ENCODE data around the gene GABRP.

GABRP gene, protein sequence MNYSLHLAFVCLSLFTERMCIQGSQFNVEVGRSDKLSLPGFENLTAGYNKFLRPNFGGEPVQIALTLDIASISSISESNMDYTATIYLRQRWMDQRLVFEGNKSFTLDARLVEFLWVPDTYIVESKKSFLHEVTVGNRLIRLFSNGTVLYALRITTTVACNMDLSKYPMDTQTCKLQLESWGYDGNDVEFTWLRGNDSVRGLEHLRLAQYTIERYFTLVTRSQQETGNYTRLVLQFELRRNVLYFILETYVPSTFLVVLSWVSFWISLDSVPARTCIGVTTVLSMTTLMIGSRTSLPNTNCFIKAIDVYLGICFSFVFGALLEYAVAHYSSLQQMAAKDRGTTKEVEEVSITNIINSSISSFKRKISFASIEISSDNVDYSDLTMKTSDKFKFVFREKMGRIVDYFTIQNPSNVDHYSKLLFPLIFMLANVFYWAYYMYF

DNA sequence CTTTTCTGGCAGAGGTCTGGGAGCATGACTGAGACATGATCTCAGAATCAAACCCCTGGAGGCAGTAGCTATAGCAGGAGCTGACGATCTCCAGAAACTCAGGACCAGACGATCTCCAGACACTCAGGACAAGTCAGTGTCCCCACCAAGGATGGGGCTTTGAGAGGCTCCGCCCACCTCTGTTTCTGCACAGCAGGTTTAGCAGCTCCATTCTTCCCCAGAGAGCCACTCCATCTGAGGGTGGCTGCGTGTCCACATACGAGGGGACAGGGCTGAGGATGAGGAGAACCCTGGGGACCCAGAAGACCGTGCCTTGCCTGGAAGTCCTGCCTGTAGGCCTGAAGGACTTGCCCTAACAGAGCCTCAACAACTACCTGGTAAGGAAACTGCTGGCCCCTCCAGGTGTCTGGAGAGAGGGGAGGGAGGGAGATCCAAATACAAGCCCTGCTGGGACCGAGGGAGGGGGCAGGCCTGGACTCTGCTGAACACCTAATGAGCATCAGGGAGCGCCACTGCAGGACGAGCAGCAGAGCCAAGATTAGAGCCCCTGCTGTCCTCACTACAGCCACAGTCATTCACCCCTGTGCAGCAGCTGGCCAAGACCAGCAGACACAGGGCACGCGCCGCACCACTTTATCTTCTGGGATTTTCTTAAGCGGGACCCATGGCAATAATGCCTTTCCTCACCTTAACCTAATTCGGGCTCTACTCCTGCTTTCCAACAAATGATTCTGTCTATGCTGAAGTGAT, at the start of gene GABRP:
Gene GABRP (plus strand): TSS at position 228 of the 750 bp plus-strand sequence. CDS start 4,891 bp downstream, outside the sequence.
- Mint-ChIP-seq H3K4me3 (no peak within 1 kb of the TSS), H3K27me3 (peaks cover 6 to 19% of the 10 kb centered on the region in 2 donors), H3K4me1 (no peaks in the 10 kb centered on the region), H3K9me3 (no peaks in the 10 kb centered on the region), H3K27ac (no peak within 1 kb of the TSS), H3K36me3 (no peaks in the 10 kb centered on the region)
- no peak for ATAC-seq (replicated peaks)
- no peak for DNase-seq

DNA sequence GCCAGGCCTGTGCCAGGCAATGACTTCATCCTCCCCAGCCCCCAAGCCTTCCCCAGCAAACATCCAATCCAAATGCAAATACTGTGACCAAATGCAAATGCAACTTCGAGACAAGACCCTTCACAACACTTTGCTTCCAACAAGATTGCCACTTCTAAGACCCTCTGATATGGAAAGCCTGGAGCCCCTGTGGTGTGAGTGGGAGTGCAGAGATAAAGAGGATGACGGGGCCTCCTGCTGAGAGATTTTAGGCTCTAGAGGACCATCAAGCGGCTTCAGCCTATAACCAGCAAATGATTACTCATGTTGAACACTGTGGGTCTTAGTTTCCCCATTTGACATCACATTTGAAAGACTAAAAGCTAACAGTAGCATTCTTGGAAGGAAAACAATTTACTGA, 46.6 kb upstream of the GABRP start:
- H3K27me3 Mint-ChIP-seq = peaks cover 4 to 15% of the 10 kb centered on the region in 2 donors
- ATAC-seq (replicated peaks) = no peak
- H3K36me3 Mint-ChIP-seq = no peaks in the 10 kb centered on the region
- H3K27ac Mint-ChIP-seq = no peak overlapping the region
- no peak overlapping the region for H3K4me3 Mint-ChIP-seq
- DNase-seq = no peak
- peaks cover 5 to 10% of the 10 kb centered on the region in 2 donors for H3K9me3 Mint-ChIP-seq
- no peaks in the 10 kb centered on the region for H3K4me1 Mint-ChIP-seq

GRCh38 chr5:170737591-170737990, 45.9 kb upstream of the GABRP start:
- Mint-ChIP-seq H3K9me3 (peaks cover 5 to 10% of the 10 kb centered on the region in 2 donors), H3K27me3 (peaks cover 7 to 22% of the 10 kb centered on the region in 2 donors), H3K4me1 (no peaks in the 10 kb centered on the region), H3K4me3 (no peak overlapping the region), H3K36me3 (no peaks in the 10 kb centered on the region), H3K27ac (no peak overlapping the region)
- ATAC-seq (replicated peaks) = no peak
- DNase-seq = no peak

DNA sequence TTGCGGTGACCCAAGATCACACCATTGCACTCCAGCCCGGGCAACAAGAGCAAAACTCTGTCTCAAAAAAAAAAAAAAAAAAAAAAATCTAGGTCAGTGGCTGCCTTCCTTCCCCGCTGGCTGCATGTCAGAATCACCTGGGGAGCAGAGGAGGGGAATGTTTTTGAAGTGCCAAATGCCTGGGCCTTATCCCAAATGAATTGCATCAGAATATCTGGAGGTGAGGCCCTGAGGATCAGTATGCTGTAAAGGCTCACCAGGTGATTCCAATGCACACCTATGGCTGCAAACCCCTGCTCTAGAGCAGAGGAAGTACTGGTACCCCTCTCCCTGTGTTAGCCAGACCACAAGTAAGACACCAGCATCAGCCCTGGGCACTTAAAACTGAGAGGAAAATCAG, 44.7 kb upstream of the GABRP start:
- Mint-ChIP-seq H3K36me3 (no peaks in the 10 kb centered on the region), H3K4me3 (no peak overlapping the region), H3K9me3 (peaks cover 5 to 10% of the 10 kb centered on the region in 2 donors), H3K4me1 (peaks cover 0 to 1% of the 10 kb centered on the region in 2 donors), H3K27ac (no peak overlapping the region), H3K27me3 (peaks cover 14 to 32% of the 10 kb centered on the region in 2 donors)
- ATAC-seq (replicated peaks) (no peak), DNase-seq (no peak)

GRCh38 chr5:170739446-170739845, 44.1 kb upstream of the GABRP start:
- peaks cover 20 to 38% of the 10 kb centered on the region in 2 donors for H3K27me3 Mint-ChIP-seq
- H3K36me3 Mint-ChIP-seq = no peaks in the 10 kb centered on the region
- H3K9me3 Mint-ChIP-seq = peaks cover 5 to 10% of the 10 kb centered on the region in 2 donors
- no peak overlapping the region for H3K4me3 Mint-ChIP-seq
- no peak overlapping the region for H3K27ac Mint-ChIP-seq
- ATAC-seq (replicated peaks) = no peak
- H3K4me1 Mint-ChIP-seq = peaks cover 3 to 7% of the 10 kb centered on the region in 2 donors
- DNase-seq = no peak

- H3K36me3 Mint-ChIP-seq = no peaks in the 10 kb centered on the region
- ATAC-seq (replicated peaks) (no peak), DNase-seq (no peak)
- H3K27me3 Mint-ChIP-seq = peaks cover 21 to 44% of the 10 kb centered on the region in 2 donors
- H3K9me3 Mint-ChIP-seq = peaks cover 3 to 5% of the 10 kb centered on the region in 2 donors
- no peak overlapping the region for H3K27ac Mint-ChIP-seq
- peaks cover 3 to 7% of the 10 kb centered on the region in 2 donors for H3K4me1 Mint-ChIP-seq
- no peak overlapping the region for H3K4me3 Mint-ChIP-seq
Measured at GRCh38 chr5:170740551-170741205, 42.8 kb upstream of the GABRP start.

DNA sequence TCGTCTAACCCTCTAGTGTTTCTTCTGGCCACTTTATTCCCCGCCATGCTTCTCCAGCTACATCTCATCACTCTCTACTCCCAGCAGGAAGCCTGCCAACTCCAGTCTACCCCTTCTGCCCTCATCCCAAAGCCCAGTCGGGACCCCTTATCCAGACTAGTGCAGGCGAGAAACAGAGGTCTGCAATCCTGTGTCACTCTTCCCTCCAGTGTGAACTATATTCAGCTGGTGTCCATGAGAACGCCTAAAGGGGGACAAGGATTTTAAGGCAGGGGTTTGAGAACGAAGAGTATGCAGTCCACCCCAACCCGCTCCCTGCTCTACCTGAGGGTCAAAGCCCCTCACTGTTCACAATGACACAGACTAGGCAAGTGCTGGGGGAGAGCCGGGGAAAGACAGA, 41.7 kb upstream of the GABRP start:
- no peak overlapping the region for H3K27ac Mint-ChIP-seq
- ATAC-seq (replicated peaks) (no peak), DNase-seq (no peak)
- peaks cover 25 to 55% of the 10 kb centered on the region in 2 donors for H3K27me3 Mint-ChIP-seq
- no peaks in the 10 kb centered on the region for H3K36me3 Mint-ChIP-seq
- no peak overlapping the region for H3K4me3 Mint-ChIP-seq
- H3K9me3 Mint-ChIP-seq = peaks cover 0 to 2% of the 10 kb centered on the region in 2 donors
- H3K4me1 Mint-ChIP-seq = peaks cover 3 to 7% of the 10 kb centered on the region in 2 donors

DNA sequence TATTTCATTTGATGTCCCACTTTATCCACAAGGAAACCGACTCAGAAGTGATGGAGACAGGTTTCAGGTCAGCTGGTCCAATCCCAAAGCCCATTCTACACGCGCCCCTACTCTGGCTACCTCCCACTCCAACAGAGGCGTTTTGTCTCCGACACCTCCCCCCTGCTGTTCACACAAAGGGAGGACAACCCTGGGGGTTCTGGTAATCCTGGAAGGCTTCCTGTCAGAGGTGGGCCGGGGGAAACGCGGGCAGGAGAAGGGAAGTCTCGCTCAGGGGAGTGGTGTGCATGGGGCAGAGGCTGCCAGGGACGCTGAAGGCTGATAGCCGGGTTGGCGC, 39.7 kb upstream of the GABRP start:
- peaks cover 36 to 73% of the 10 kb centered on the region in 2 donors for H3K27me3 Mint-ChIP-seq
- no peak for ATAC-seq (replicated peaks)
- H3K36me3 Mint-ChIP-seq = no peaks in the 10 kb centered on the region
- H3K4me3 Mint-ChIP-seq = no peak overlapping the region
- no peaks in the 10 kb centered on the region for H3K9me3 Mint-ChIP-seq
- no peak overlapping the region for H3K27ac Mint-ChIP-seq
- no peak for DNase-seq
- H3K4me1 Mint-ChIP-seq = peaks cover 3 to 7% of the 10 kb centered on the region in 2 donors

DNA sequence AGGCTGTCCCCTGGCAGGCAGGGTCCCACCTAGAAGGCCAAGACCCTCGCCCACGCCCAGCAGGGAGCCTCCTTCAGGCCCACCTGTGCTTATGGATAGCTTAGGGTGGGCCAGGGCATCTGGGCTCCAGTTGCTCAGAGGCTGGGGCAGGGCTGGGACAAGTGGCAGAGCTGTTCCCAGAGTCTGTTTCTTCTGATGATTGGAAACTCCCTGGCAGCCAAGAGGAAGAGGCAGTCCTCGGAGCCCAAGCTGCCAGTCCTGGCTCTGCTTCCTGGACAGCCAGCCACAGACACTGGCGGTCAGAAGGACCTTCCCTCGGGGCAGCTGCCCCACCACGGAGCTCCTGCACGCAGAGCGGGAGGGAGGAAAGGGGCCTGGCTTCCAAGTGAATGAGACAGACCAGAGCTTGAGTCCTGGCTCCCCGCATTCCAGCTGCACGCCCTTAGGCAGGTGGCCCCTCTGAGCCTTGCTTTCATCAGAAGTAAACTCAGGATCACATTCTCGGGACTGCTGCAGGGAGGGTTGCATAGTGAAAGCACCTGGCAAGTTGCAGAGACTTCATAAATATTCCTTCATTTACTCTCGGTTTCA, 37.9 kb upstream of the GABRP start:
- ATAC-seq (replicated peaks) = no peak
- Mint-ChIP-seq H3K9me3 (no peaks in the 10 kb centered on the region), H3K27me3 (peaks cover 39 to 79% of the 10 kb centered on the region in 2 donors), H3K36me3 (no peaks in the 10 kb centered on the region), H3K4me3 (no peak overlapping the region), H3K4me1 (peaks cover 3 to 7% of the 10 kb centered on the region in 2 donors), H3K27ac (no peak overlapping the region)
- DNase-seq = no peak

GRCh38 chr5:170746075-170746960, 37.2 kb upstream of the GABRP start:
- Mint-ChIP-seq H3K27me3 (peaks cover 39 to 84% of the 10 kb centered on the region in 2 donors), H3K4me3 (no peak overlapping the region), H3K9me3 (no peaks in the 10 kb centered on the region), H3K36me3 (no peaks in the 10 kb centered on the region), H3K27ac (no peak overlapping the region), H3K4me1 (peaks cover 3 to 7% of the 10 kb centered on the region in 2 donors)
- ATAC-seq (replicated peaks) (no peak), DNase-seq (no peak)

DNA sequence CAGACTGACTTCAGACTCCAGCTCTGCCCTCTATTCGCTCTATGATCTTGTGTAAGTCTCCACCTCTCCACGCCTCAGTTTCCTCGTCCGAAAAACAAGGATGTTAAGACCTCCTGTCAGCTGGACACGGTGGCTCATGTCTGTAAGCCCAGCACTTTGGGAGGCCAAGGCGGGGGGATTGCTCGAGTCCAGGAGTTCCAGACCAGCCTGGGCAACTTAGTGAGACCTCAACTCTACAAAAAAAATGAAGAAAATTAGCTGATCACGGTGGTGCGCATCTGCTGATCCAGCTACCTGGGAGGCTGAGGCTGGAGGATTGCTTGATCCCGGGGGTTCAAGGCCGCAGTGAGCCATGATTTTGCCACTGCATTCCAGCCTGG, 36.6 kb upstream of the GABRP start:
- no peak for DNase-seq
- no peaks in the 10 kb centered on the region for H3K9me3 Mint-ChIP-seq
- peaks cover 35 to 78% of the 10 kb centered on the region in 2 donors for H3K27me3 Mint-ChIP-seq
- H3K4me1 Mint-ChIP-seq = peaks cover 3 to 7% of the 10 kb centered on the region in 2 donors
- no peak overlapping the region for H3K27ac Mint-ChIP-seq
- no peaks in the 10 kb centered on the region for H3K36me3 Mint-ChIP-seq
- no peak overlapping the region for H3K4me3 Mint-ChIP-seq
- no peak for ATAC-seq (replicated peaks)

DNA sequence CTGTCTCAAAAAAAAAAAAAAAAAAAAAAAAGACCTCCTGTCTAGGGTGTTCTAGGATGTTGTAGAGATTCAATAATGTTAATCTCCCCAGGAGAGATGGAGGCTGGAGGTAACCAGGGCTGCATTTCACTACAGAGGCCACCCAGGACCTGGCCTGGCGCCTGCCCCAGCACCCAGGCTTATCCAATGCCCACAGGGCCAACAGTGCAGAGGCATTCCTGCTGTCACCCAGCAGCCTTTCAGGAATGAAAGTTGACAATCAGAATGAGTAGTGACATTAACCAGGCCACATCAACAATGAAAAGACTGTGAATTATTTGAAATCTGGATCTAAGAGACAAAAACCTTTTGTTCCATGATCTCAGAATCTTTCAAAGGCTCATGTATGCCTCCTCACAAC, 36.2 kb upstream of the GABRP start:
- Mint-ChIP-seq H3K4me3 (no peak overlapping the region), H3K27me3 (peaks cover 32 to 74% of the 10 kb centered on the region in 2 donors), H3K4me1 (peaks cover 3 to 7% of the 10 kb centered on the region in 2 donors), H3K36me3 (no peaks in the 10 kb centered on the region), H3K9me3 (no peaks in the 10 kb centered on the region), H3K27ac (no peak overlapping the region)
- ATAC-seq (replicated peaks) (no peak), DNase-seq (no peak)

GRCh38 chr5:170747851-170748250, 35.7 kb upstream of the GABRP start:
- DNase-seq (no peak), ATAC-seq (replicated peaks) (peak in 1 of 2 donors; percentile 22)
- Mint-ChIP-seq H3K27ac (no peak overlapping the region), H3K9me3 (no peaks in the 10 kb centered on the region), H3K4me1 (peaks cover 3 to 7% of the 10 kb centered on the region in 2 donors), H3K36me3 (no peaks in the 10 kb centered on the region), H3K4me3 (no peak overlapping the region), H3K27me3 (peaks cover 37 to 76% of the 10 kb centered on the region in 2 donors)
